ENCODE data around the gene VAMP3.

GRCh38 chr1:7753641-7754040 lies 17.5 kb upstream of the VAMP3 start:
- TF ChIP-seq GATA2 (IDR thresholded peaks at IDR 0.05; ENCODE audit: low read depth, low read length) (peak; percentile 52; the same call in 1 of the 2 replicates), GATA3 (IDR thresholded peaks at IDR 0.05; ENCODE audit: low read depth, low read length) (no peak)

All from SH-SY5Y (cell line).